Measurements from ENCODE around the gene SAP30.

DNA sequence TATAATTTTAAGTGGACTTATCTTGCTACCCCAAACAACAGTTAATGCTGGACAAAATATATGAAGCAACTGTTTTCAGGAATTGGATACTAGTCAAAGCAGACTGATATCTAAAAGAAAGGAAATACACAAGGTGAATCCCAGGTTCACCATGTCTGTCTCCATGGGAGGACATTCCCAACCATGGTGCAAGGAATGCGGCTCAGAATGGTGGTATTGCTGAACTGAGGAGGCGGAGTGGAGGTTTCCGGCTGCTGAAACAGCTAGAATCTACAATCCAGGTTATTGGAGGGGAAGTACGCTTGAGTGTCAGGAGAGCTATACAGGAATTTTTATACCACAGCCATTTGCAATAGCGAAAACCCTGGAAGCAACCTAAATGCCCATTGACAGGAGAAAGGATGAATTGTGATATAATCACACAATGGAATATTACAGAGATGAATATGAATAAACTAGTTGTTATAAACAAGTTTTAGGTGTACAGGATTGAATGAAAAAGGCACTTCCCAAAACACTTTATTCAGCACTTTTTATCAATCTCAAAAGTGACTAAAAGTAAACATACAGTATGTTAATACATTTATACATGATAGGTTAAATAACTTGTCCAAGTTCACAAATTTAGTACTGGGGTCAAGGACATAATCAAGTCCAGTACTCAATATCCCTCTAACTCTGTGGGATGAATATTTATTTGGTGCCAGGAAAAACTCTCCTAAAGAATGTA, 45.6 kb upstream of the SAP30 start:
- no peak for TF ChIP-seq POLR2A (IDR thresholded peaks at IDR 0.05)
- TF ChIP-seq, protein P1, sequence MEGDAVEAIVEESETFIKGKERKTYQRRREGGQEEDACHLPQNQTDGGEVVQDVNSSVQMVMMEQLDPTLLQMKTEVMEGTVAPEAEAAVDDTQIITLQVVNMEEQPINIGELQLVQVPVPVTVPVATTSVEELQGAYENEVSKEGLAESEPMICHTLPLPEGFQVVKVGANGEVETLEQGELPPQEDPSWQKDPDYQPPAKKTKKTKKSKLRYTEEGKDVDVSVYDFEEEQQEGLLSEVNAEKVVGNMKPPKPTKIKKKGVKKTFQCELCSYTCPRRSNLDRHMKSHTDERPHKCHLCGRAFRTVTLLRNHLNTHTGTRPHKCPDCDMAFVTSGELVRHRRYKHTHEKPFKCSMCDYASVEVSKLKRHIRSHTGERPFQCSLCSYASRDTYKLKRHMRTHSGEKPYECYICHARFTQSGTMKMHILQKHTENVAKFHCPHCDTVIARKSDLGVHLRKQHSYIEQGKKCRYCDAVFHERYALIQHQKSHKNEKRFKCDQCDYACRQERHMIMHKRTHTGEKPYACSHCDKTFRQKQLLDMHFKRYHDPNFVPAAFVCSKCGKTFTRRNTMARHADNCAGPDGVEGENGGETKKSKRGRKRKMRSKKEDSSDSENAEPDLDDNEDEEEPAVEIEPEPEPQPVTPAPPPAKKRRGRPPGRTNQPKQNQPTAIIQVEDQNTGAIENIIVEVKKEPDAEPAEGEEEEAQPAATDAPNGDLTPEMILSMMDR (IDR thresholded peaks at IDR 0.05), result no peak

All from thyroid gland (tissue), 4 donors.